GM18909 (cell line): ENCODE results near the gene MAP7D1.
A peak's percentile ranks its signal among the peaks of the same experiment; 100 is the strongest.
"Not testable (repeated sequence)": the region's sequence is repeated elsewhere in the genome, so short reads cannot be mapped to it uniquely, and the experiment has no call there.

Experiments used
- ATAC-seq: cut with Tn5 transposase; IDR thresholded peaks from one replicate; pipeline ENCODE4 v1.9.1; 2021; ENCODE audit warnings: mild to moderate bottlenecking; ENCODE audit not compliant: unreplicated experiment, poor library complexity

Gene MAP7D1

DNA sequence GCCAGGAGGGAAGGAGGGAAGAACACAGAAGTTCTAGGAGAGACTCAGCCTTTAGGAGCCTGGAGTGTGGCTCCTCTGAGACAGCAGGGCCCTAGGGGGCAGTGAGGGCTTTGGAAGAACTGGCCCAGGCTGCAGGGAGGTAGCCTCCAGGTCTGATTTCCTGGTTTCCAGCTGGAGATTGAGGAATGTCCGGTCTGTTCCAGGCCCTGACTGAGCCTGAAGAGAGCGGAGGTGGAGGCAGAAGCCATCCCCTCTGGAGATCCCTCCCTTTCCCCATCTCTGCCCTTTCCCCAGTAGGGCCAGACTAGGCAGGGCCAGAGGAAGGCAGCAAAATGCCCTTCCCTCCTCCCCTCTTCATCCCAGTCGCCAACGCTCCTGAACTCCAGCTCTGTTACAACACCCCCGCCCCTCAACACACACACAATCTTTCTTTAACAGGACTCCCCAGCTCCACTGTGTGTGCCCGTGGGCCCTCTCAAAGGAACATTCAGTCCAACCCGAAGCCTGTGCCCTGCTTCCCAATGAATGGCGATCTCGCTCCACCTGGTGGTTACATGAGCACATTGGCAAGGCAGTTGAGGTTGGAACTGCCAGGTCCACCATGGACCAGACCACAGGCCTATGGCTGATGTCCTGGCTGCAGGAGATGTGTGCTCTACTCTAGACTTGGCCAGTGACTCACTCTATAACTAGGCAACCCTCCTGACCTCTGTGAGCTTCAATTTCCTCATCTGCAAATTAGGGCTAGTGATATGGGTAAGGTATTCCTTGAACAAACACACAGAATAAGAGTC, 32.0 kb downstream of the MAP7D1 start:
- ATAC-seq, result peak; percentile 66

DNA sequence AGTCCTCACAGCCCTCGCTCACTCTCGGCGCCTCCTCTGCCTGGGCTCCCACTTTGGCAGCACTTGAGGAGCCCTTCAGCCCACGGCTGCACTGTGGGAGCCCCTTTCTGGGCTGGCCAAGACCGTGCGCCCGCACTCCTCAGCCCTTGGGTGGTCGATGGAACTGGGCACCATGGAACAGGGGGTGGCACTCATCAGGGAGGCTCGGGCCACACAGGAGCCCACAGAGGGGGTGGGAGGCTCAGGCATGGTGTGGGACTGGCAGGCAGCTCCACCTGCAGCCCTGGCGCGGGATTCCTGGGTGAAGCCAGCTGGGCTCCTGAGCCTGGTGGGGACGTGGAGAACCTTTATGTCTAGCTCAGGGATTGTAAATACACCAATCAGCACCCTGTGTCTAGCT, 40.8 kb downstream of the MAP7D1 start:
- not testable (repeated sequence) for ATAC-seq

DNA sequence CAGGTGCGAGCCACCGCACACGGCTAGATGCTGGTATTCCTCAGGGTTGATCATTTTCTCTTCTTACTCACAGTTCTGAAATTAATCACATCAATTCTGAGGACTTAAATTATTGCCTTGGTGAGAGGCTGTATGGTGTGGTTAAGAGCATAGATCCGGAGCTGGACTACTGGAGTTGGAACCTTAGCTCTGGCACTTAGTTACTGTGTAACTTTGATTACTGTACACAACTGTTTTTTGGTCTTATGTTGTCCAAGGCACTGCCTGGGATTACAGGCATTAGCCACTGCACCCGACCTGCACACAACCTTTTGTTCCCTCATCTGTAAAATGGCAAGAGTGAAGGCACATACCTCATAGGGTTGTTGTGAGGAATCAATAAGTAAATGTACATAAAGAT, 42.7 kb downstream of the MAP7D1 start:
- ATAC-seq, result no peak

DNA sequence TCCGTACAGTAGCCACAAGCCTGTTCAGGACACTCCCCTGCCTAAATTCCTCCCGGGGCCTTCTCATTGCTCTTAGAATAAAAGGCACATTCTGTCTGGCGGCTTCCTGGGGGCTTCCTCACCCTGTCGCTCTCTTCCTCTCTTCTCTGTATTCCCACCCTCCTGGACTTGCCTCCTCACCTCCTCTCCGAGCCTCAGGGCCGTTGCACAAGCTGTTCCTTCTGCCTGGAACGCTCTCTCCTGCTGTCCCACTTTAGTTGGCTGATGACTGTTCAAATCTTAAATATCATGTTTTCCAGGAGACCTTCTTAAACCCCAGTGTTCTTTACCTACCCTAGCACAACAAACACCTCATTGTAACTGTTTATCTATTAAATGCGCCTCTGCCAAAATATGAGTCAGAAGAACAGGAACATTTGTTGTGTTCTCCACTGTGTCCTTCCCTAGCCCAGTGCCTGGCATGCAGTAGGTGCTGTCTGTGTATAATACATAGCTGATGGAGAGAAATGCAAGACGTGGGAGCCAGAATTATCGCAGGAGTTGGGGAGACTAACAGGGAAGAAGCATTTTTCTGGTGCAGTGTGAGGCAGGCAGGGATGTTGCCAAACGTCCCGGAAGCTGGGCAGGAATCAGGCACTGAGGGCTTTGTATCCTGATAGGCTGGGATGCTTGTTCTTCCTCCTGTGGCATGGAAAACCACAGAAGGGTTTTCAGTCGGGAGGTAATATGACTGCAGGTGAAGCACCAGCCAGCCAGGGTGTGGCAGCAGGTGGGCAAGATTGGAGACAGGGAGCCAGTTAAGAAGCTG, 44.2 kb downstream of the MAP7D1 start:
- no peak for ATAC-seq

DNA sequence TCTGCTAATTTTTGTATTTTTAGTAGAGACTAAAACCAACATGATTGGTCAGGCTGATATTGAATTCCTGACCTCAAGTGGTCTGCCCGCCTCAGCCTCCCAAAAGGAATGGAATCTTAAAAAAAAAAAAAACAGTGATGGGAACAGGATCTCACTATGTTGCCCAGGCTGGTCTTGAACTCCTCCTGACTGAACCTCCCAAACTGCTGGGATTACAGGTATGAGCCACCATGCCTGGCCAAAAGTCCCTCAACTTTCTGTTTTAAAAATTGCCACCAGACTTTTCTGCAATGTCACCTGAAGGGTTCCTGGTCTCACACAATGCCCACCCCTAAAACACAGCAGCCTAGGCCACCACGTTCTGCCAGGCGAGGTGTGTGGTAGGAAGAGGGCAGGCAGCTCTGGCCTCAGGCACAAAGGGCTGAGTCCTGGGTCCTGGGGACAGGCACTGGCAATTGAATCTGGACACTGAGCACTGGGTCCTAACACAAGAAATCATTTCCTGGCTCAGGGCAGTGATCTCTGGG, 47.1 kb downstream of the MAP7D1 start:
- no peak for ATAC-seq

DNA sequence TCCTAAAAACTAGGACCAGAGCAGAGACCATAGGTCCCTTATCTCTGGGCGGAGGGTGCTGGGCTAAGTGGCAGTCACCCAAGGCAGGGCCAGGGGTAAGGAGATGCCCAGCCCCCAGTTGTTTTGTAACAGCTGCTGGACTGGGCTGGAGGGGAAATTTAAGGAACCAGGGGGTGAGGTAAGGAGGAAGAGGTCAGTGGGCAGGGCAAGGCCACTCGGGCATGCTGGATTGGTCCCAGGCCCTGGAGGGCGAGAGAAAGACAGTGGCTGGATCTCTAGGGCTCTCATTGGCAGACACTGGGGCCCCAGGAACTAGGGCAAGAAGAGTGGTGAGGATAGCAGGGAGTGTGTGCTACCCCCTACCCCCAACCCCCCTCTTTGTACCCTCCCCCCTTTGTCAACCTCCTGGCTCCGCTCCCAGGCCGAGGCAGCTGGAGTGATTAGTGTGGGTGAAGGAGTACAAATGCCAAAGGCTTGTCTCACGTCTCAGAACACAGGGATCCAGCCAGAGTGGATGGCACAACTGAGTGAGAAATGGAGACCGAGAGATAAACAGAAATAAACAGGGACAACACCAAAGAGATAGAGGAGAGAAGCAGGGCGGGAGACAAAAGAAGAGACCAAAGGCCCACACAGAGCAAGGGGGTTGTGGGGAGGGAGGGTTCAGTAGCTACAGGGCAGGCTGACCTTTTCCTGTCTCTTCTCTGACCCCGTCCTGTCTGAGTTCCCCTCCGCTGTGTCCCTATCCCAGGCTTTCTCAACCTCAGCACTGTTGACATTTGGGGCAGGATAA, 47.8 kb downstream of the MAP7D1 start:
- ATAC-seq, result no peak

DNA sequence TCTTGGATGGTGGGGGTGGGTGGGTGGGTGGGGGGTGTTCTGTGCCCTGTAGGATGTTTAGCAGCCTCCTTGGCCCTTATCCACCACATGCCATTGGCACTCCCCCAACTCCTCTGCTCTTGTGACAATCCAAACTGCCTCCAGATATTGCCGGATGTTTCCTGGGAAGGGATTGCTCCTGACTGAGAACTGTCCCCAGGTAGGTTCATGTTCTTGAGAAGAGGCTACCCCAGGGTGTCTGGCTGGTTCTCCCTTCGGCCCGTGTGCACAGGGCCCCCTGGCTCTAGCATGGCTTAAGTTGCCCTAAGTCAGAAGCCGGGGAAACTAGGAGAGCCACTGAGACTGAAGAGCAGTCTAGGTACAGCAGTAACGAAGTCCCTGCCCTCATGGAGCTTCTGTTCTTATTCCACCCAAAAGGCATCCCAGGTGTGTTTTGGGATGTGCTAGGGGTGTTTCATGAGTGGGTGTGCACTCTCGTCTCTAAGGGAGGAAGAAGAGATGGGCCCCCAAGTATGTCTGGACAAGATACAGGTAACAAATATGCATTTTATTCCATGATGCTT, 48.5 kb downstream of the MAP7D1 start:
- no peak for ATAC-seq

DNA sequence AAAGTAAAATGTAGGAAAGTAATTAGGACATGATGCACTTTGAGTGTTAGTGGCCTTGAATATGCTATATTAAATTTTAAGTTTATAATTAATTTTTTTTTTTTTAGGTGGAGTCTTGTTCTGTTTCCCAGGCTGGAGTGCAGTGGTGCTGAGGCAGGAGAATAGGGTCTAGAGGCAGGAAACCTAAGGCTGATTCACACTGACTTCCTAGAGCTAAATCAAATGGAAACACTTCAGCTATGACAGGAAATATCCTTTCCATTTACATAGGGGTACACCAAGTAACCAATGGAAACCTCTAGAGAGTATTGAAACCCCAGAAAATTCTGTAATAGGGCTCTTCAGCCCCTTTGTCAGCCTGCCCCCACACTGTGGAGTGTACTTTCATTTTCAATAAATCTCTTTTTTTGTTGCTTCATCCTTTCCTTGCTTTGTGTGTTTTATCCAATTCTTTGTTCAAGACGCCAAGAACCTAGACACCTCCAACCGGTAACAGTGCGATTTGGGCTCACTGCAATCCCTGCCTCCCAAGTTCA, 50.4 kb downstream of the MAP7D1 start:
- no peak for ATAC-seq

DNA sequence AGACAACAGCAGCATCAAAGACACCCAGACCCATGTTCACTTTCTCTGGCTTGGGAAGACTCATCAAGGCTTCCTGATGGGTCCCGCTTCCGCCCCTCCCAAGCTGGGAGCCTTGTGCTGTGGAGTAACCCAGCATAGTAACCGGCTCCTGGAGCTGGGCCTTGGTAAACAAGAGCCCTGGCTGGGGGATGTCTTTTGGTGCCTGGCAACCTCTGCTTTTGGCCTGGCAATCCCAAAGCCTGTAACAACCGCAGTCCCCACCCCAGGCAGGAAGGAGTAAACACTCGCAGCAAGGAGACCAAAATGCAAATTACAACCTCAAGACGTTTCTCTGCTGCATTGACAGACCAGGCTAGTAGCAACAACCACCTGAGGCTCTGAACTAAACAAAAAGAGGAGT, 51.4 kb downstream of the MAP7D1 start:
- ATAC-seq, result no peak

DNA sequence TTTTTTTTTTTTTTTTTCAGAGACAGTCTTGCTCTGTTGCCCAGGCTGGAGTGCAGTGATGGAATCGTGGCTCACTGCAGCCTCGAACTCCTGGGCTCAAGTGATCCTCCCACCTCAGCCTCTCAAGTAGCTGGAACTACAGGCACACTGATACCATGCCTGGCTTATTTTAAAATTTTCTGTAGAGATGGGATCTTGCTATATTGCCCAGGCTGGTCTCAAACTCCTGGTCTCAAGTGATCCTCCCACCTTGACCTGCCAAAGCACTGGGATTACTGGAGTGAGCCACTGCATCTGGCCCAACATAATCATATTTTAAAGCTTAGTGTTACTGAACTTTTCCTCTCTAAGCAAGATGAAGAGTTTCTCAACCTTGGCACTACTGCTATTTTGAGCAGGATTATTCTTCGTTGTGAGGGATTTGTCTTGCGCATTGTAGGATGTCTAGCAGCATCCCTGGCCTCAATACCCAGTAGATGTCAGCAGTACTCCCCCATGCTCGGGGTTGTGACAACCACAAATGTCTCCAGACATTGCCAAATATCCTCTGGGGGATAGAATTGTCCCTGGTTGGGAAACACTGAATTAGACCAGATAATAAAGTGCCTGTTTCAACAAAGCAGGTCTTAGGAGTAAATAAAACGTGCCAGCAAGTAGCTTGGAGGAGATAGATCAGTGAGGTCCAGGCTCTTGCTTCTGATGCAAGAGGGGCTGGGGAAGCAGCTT, 53.2 kb downstream of the MAP7D1 start:
- ATAC-seq, result no peak

DNA sequence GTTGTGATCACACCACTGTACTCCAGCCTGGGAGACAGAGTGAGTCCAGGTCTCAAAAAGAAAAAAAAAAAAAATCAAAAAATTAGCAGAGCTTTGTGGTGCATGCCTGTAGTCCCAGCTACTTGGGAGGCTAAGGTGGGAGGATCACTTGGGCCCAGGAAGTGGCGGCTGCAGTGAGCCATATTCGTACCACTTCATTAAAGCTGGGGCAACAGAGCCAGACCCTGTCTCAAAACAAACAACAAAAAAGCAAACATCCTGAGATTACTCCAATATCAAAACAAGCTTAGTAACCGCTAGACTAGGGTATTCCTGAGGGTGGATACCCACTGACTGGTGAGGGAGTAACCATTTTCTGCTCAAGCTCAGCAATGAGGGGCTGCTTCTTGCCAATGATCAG, 55.3 kb downstream of the MAP7D1 start:
- no peak for ATAC-seq

DNA sequence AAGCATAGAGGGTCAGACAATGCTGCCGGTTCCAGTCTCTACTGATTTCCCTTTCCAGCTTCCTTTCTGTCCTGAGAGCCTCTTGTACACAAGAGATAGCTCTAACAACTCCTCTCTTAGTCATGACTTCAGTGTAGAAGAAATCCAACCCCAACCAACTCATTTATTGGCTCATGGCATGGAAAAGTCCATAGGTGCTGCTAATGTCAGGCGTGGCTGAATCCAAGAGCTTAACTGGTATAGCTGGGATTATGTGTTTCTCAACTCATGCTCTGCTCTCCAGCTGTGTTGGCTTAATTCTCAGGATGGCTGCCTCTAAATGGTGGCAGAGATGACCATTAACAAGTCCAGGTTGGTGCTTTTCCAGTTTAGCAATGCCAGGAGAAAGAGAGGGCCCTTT, 55.9 kb downstream of the MAP7D1 start:
- no peak for ATAC-seq

DNA sequence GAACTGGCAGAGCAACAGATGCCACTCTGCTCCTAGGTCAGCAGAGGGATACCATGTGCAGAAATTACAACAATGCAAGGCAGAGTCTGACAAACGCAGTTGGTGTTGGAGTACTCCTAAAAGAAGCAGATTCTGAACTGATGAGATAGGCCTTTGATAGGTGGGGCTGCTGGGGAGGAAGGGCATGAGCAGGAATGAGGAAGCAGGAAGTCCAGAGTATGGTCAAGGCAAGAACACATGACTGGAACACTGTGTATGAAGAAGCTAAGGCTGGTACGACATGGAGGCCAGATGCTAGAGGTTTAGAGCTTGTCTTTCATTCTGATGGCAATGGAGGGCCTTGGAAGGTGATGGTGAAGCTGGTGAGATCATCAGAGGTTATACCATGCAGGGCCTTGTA, 56.8 kb downstream of the MAP7D1 start:
- ATAC-seq, result no peak

DNA sequence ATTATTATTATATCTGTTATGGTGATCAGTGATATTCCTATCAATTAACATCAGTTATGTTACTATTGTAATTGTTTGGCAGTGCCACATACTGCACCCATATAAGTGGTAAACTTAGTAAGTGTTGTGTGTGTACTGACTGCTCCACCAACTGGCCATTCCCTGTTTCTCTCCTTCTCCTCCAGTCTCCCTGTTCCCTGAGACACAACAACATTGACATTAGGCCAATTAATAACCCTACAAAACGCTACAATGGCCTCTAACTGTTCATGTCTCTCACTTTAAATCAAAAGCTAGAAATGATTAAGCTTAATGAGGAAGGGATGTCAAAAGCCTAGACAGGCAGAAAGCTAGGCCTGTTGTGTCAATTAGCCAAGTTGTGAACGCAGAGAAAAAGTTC, 61.7 kb downstream of the MAP7D1 start:
- ATAC-seq, result no peak

DNA sequence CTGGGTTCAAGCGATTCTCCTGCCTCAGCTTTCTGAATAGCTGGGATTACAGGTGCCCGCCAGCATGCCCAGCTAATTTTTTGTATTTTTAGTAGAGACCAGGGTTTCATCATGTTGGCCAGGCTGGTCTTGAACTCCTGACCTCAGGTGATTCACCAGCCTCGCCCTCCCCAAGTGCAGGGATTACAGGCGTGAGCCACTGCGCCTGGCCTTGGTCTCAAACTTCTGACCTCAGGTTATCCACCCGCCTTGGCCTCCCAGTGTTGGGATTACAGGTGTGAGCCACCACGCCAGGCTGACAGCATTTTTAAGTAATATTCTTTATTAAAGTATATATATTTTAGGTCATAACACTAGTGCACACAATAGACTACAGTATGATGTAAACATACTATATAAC, 65.9 kb downstream of the MAP7D1 start:
- ATAC-seq, result not testable (repeated sequence)

DNA sequence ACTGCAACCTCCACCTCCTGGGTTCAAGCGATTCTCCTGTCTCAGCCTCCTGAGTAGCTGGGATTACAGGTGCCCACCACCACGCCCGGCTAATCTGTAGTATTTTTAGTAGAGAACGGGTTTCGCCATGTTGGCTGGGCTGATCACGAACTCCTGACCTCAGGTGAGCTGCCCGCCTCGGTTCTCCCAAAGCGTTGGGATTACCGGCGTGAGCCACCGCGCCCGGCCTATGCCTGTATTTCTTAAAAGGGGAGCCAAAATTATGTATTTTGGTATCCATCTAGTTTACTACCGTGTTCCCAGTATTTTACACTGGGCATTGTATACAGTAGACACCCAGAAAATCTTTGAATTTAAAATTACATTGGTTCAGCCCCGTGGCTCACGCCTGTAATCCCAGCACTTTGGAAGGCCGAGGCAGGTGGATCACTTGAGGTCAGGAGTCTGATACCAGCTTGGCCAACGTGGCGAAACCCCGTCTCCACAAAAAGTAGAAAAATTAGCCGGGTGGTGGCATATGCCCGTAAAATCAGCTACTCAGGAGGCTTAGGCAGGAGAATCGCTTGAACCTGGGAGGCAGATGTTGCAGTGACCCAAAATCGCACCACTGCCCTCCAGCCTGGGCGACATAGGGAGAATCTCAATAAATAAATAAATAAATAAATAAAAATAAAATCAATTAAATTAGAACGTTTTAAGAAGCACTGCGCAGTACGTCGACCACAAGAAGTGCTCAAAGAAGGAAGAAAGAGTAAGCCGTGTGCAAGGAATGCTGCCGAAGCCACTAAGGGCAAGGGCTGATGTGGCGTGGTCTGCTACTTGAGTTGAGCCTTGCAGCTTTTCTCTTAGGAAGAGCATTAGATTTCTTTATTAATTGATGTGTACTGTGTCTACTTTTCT, 66.8 kb downstream of the MAP7D1 start:
- no peak for ATAC-seq

DNA sequence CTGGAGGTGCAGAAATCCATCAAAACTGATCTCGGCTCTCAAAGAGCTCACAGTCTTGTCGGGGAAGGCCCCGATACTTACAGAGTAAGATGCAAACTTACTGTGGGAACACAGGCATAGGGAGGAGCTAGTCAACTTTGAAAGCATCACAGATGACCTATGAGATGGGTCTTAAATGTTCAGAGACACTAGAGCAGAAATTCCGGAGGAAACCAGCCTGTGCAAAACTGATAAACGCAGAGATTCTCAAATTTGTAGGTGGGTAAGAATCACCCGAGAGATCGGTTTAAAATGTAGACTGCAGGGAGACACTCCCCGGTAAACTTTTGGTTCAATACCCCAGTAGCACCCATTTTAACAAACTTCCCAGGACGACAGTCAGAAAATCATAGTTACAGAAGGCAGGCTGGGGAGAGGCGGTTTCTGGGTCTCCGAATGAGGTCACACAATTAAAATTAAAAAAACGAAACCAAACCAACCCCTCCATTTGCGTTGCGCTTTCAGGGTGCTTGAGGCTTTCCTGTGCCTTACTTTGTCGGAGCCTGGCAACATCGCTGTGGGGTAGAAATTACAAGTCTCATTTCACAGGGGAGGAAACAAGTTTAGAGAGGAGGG, 67.5 kb downstream of the MAP7D1 start:
- ATAC-seq, result peak; percentile 13

DNA sequence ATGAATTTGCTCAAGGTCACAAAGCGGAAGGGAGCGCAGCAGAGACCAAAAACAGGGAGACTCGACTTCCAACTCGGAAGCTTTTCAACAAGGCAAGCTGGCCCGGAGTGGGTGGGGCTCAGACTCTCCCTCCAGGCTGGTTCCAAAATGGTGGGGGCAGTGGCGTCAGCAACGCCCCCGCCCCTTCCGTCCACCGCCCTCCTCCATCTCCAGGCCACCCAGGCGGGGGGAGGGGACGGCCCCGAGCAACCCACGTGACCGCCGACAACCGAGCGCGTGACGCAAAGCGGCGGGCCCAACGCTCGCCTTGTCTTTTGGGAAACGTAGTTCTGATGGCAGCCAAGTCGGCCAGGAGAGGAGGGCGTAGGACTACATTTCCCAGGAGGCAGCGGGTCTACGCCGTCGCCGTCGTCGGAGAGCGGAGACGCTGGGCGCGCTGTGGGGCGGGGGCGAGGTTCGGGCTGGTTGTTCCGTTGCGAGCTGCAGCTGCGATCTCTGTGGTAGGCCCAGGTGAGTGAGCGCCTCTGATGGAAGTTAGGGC, 68.1 kb downstream of the MAP7D1 start, which contains the start of gene THRAP3:
THRAP3 (plus strand) TSS at position 448 of the 541 bp plus-strand sequence. CDS start 58,121 bp downstream, outside the sequence.
- ATAC-seq, result peak; percentile 94
